Neural progenitor cell (in vitro differentiated cells): ENCODE results near the gene COL23A1.

ENCODE experiments used
- CTCF ChIP-seq: fragments of 200-600 bp; sonication (generic); IDR thresholded peaks from 2 replicates; pipeline ENCODE4 v1.5.1; 2017; ENCODE audit warnings: antibody characterized with exemption, mild to moderate bottlenecking
- EZH2 ChIP-seq: fragments of 200-600 bp; sonication (generic); IDR thresholded peaks from 2 replicates; pipeline ENCODE4 v1.6.1; 2017; ENCODE audit warnings: antibody characterized with exemption, mild to moderate bottlenecking, moderate library complexity

- TF ChIP-seq CTCF (no peak), EZH2 (no peak)
These were observed 342.4 kb downstream of the COL23A1 start for GRCh38 chr5:178247481-178248456.
